SH-SY5Y (cell line): ENCODE data around the gene OSBP.

Experiments
- GATA2 ChIP-seq: IDR thresholded peaks from 2 replicates; pipeline ENCODE4 v1.6.1; 2011; ENCODE audit warnings: mild to moderate bottlenecking, low read depth, low read length
- GATA3 ChIP-seq: IDR thresholded peaks from 2 replicates; pipeline ENCODE4 v1.6.1; 2011; ENCODE audit warnings: low read depth, mild to moderate bottlenecking, low read length, moderate library complexity

- TF ChIP-seq GATA3 (no peak), GATA2 (no peak)
Measured at GRCh38 chr11:59542142-59542810, 73.3 kb downstream of the OSBP start.
